H1 (cell line): Measurements from ENCODE around the gene ZNF213. TPM values are rescaled to one million over a fixed set of nuclear protein-coding genes. Genes with fewer than 3 reads are reported as not detected.
A peak's percentile ranks its signal among the peaks of the same experiment; 100 is the strongest.

Experiments
- ATF2 ChIP-seq: IDR thresholded peaks from 2 replicates; pipeline ENCODE4 v1.6.1; 2012; ENCODE audit warnings: low read length, inconsistent platforms
- CHD7 ChIP-seq: fragments of 300-600 bp; sonication (generic); IDR thresholded peaks from 2 replicates; pipeline ENCODE4 v1.7.1; 2012; ENCODE audit warnings: low read length, moderate library complexity, mild to moderate bottlenecking, inconsistent platforms; ENCODE audit not compliant: insufficient replicate concordance
- RBBP5 ChIP-seq: IDR thresholded peaks from 2 replicates; pipeline ENCODE4 v1.7.1; 2012; ENCODE audit warnings: low read depth, mild to moderate bottlenecking, inconsistent platforms, low read length, moderate library complexity, borderline replicate concordance
- SIN3A ChIP-seq, 2 experiments: IDR thresholded peaks in 1 of 2; conservative IDR thresholded peaks in 1 of 2; 2 replicates each; pipeline ENCODE4 v1.6.1; 2011 to 2012; ENCODE audit warnings: low read length in 2 of 2, improper control_type of control experiment in 1 of 2, low read depth in 1 of 2, mild to moderate bottlenecking in 1 of 2
- TAF1 ChIP-seq: IDR thresholded peaks from 2 replicates; pipeline ENCODE4 v1.6.1; 2011; ENCODE audit warnings: mild to moderate bottlenecking, low read depth, low read length
- USF2 ChIP-seq: IDR thresholded peaks from 2 replicates; pipeline ENCODE4 v1.6.1; 2011; ENCODE audit warnings: low read length, improper control_type of control experiment
- polyA plus RNA-seq, 7 experiments: library from polyadenylated mRNA; depleted of rRNA in 3 of 7; stranded (reverse) in 5 of 7; unstranded in 2 of 7; fragments of >200 nt in 5 of 7; fragments of 200-250 nt in 2 of 7; gene quantifications; 1 replicate in 5 of 7; 2 replicates in 1 of 7; 4 replicates in 1 of 7; pipeline versions ENCODE4 v1.2.1 to v1.2.3, GENCODE V29; 2011 to 2013; ENCODE audit warnings: missing spikeins in 2 of 7, mixed read lengths in 2 of 7
- total RNA-seq: library from RNA; stranded (reverse); fragmentation: NEBNext Ultra II Directional; extraction: Animal tissue kit (Norgen Biotek cat#: 25700); gene quantifications from 2 replicates; pipeline ENCODE4 v1.2.1, GENCODE V29; 2021

ZNF213 gene
- total and polyA plus RNA-seq, 2 of the 8 experiments (the other 6 are each of a cell fraction or from before 2014, with no cell fraction given): 1.6 to 6.9 TPM

- TF ChIP-seq CHD7: no peak
- no peak for TF ChIP-seq USF2
- peak; percentile 40; the same call in 1 of the 2 replicates for TF ChIP-seq RBBP5
- no peak for TF ChIP-seq ATF2
- TF ChIP-seq SIN3A (conservative IDR thresholded peaks at IDR 0.05 in 1 of 2, IDR thresholded peaks at IDR 0.05 in 1 of 2; ENCODE audit: low read depth in 1 of 2, low read length in 2 of 2): peak in 1 of 2 experiments; percentile 73; a peak in 1 of 4 replicates
- peak; percentile 67 for TF ChIP-seq TAF1
These were observed 28.5 kb upstream of the ZNF213 start (continued) for GRCh38 chr16:3106205-3106928.
